KOPT-K1 (cell line): Measurements from ENCODE around the gene SLC25A42.
"Not testable (repeated sequence)": the region's sequence is repeated elsewhere in the genome, so short reads cannot be mapped to it uniquely, and the experiment has no call there.

Source experiments
- H3K27ac ChIP-seq: fragments of 200-600 bp; sonication (generic); 2 replicates; pipeline ENCODE4 v1.5.1; 2016; ENCODE audit warnings: antibody characterized with exemption, mild to moderate bottlenecking, low read depth, low read length; ENCODE audit not compliant: poor library complexity, severe bottlenecking
- H3K36me3 ChIP-seq: fragments of 200-600 bp; sonication (generic); 2 replicates; pipeline ENCODE4 v1.5.1; 2017; ENCODE audit warnings: antibody characterized with exemption, mild to moderate bottlenecking, low read length, moderate library complexity; ENCODE audit not compliant: insufficient read depth
- H3K9me3 ChIP-seq: fragments of 200-600 bp; sonication (generic); 2 replicates; pipeline ENCODE4 v1.5.1; 2017; ENCODE audit warnings: antibody characterized with exemption, low read length, mild to moderate bottlenecking; ENCODE audit not compliant: insufficient read depth, poor library complexity, severe bottlenecking

SLC25A42 gene

GRCh38 chr19:19140476-19140875 lies 76.7 kb downstream of the SLC25A42 start:
- Histone ChIP-seq H3K9me3 (no peaks in the 10 kb centered on the region), H3K27ac (no peak overlapping the region), H3K36me3 (no peaks in the 10 kb centered on the region)

- Histone ChIP-seq H3K27ac (no peak overlapping the region), H3K9me3 (no peaks in the 10 kb centered on the region), H3K36me3 (peaks cover 8% of the 10 kb centered on the region; the same call in 1 of the 2 replicates)
These were observed 78.6 kb downstream of the SLC25A42 start for GRCh38 chr19:19142347-19142746.

GRCh38 chr19:19145281-19145680 lies 81.5 kb downstream of the SLC25A42 start:
- H3K36me3 ChIP-seq: peaks cover 15% of the 10 kb centered on the region; the same call in 1 of the 2 replicates
- H3K9me3 ChIP-seq: no peaks in the 10 kb centered on the region
- no peak overlapping the region for H3K27ac ChIP-seq

GRCh38 chr19:19145684-19146608 lies 82.2 kb downstream of the SLC25A42 start:
- peaks cover 15% of the 10 kb centered on the region; the same call in 1 of the 2 replicates for H3K36me3 ChIP-seq
- no peak overlapping the region for H3K27ac ChIP-seq

DNA sequence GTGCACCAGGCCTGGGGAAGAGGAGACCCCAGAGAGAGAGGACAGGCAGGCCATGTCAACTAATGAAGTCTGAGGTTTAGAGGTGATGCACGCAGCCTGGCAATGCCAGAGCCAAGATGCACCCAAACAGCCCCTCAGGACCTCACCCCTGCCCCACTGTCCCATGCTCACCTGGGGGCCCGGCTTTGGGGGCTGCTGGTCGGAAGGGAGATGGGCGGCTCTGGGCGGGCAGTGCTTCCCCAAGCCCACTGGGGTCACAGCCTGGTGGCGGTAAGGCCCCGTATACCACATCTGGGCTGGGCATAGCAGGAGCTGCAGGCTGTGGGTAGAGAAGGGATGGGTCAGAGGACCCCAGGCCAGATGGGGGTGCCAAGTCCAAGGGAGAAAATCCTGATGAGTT lies 83.1 kb downstream of the SLC25A42 start:
- Histone ChIP-seq H3K9me3 (no peaks in the 10 kb centered on the region), H3K36me3 (peaks cover 15% of the 10 kb centered on the region; the same call in 1 of the 2 replicates), H3K27ac (no peak overlapping the region)

More at GRCh38 chr19:19145684-19146608, 82.2 kb downstream of the SLC25A42 start:
- no peaks in the 10 kb centered on the region for H3K9me3 ChIP-seq

GRCh38 chr19:19147344-19147743 lies 83.5 kb downstream of the SLC25A42 start:
- Histone ChIP-seq H3K27ac (no peak overlapping the region), H3K9me3 (no peaks in the 10 kb centered on the region), H3K36me3 (peaks cover 15% of the 10 kb centered on the region; the same call in 1 of the 2 replicates)

- H3K36me3 ChIP-seq: peaks cover 15% of the 10 kb centered on the region; the same call in 1 of the 2 replicates
- not testable (repeated sequence) for H3K9me3 ChIP-seq, H3K27ac ChIP-seq
These were observed 84.7 kb downstream of the SLC25A42 start for GRCh38 chr19:19148504-19148903.

DNA sequence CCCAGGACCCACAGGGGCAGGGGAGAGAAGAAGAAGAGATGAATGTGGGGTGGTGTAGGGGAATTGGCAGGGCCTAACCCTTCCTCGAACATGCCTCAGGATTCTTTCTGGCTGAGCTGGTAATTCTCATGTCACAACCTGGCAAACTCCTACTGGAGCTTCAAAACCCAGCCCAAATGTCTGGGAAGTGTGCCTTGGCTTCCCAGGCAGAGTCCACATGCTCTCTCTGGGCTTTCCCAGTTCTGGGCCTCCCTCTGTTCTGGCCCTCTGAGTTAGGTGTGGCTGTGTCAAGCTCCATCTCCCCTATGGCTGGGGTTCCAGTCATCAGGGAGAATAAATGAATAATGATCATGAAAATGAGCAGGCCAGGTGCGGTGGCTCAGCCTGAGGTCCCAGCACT lies 85.6 kb downstream of the SLC25A42 start:
- peaks cover 15% of the 10 kb centered on the region; the same call in 1 of the 2 replicates for H3K36me3 ChIP-seq
- no peaks in the 10 kb centered on the region for H3K9me3 ChIP-seq
- H3K27ac ChIP-seq: no peak overlapping the region

DNA sequence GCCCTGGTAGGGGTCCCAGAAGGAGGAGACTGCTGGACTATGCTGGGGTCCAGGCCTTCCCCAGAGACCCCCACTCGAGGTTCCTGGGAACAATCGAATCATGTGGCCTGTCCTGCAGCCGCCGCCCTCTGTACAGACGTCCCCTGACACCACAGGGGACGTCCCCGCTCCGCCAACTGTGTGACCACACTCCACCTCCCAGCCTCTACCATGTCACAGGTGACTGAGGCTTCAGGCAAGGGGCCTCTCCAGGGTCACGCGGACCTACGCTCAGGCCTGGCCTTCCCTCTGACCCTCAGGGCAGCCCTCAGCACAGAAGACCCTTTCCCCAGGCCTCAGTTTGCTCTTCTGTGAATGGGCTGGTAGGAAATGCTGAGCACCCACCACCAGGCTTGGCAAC lies 87.6 kb downstream of the SLC25A42 start:
- Histone ChIP-seq H3K9me3 (no peaks in the 10 kb centered on the region), H3K36me3 (peaks cover 15% of the 10 kb centered on the region; the same call in 1 of the 2 replicates), H3K27ac (no peak overlapping the region)

- H3K27ac ChIP-seq: no peak overlapping the region
- peaks cover 2% of the 10 kb centered on the region; the same call in 1 of the 2 replicates for H3K36me3 ChIP-seq
- no peaks in the 10 kb centered on the region for H3K9me3 ChIP-seq
These were observed 89.0 kb downstream of the SLC25A42 start for GRCh38 chr19:19152668-19153384.

DNA sequence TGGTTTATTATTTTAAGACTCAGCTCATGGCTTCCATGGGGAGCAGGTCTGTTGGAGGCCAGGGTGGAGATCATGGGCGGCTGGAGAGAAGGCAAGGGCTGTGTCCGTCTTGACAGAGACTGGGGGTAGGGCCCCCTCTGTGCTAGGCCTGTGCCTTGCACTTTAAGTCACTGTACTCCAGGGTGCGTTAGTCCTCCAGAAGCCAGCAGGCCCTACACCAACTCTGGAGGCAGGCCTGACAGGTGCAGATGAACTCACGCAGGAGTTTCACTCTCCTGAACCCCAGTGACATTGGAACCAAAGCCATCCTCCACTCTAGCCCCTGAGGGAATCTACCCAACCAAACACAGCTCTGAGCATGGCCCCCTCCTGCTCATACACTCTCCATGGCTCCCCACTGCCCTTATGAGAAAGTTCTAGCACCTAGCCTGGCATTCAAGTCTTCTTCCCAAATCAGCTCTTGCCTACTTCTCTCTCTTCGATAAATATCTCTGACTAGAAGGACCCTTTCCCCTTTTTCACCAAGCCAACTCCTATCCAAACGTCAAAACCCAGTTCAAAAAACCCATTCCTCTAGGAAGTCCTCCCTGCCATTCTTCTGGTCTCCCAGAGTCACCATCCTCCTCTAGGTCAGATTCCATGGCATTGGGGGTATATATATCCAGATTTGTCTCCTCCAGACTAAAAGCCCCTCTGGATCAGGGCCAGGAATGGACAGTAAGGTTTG lies 91.1 kb downstream of the SLC25A42 start:
- H3K9me3 ChIP-seq: no peaks in the 10 kb centered on the region
- no peaks in the 10 kb centered on the region for H3K36me3 ChIP-seq
- H3K27ac ChIP-seq: no peak overlapping the region

DNA sequence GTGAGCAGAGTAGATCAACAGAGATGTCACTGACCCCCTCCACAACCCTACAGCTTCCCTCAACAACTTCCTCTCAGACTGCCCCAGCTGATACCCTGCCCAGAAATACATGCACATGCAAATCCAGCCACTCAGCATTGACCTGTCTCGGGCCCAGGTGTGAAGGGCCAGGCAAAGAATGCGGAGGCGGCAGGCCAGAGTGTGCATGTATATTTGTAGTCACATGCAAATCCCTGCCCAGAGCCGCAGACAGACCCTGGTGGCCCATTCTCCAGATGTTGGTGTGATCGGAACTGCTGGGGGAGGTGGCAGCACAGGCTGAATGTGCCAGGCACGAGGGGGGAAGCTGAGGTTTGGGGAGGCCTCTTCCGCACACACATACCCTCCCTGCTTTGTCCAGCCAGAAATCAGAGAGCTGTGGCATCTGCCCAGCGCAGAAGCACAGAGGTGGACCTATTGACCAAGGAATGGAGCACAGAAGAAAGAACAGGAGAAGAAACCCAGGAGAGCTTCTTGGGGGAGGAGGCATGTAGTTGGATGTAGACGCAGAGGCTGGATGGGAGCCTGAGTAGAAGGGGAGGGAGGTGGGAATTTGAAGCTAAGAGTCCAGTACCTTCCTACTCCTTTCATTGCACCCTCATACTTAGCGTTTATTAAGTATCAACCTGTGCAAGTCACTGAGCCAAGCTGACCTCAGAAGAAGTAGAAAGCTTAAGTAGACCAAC lies 91.9 kb downstream of the SLC25A42 start:
- Histone ChIP-seq H3K27ac (no peak overlapping the region), H3K36me3 (no peaks in the 10 kb centered on the region), H3K9me3 (no peaks in the 10 kb centered on the region)

DNA sequence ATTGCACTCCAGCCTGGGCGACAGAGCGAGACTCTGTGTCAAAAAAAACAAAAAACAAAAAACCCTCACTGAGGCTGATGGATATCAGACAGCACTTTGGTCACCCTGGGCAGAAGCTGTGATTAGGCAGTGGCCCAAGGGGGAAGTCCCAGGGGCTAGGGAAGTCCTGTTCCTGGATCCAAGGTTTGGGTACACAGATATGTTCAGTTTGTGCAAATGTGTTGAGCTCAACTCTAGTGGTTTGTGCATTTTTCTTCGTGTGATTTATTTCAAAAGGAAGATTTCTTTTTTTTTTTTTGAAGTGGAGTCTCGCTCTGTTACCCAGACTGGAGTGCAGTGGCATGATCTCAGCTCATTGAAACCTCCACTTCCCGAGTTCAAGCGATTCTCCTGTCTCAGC lies 94.0 kb downstream of the SLC25A42 start:
- Histone ChIP-seq H3K36me3 (no peaks in the 10 kb centered on the region), H3K9me3 (no peaks in the 10 kb centered on the region), H3K27ac (no peak overlapping the region)

GRCh38 chr19:19159534-19159933 lies 95.7 kb downstream of the SLC25A42 start:
- Histone ChIP-seq H3K9me3 (no peaks in the 10 kb centered on the region), H3K36me3 (no peaks in the 10 kb centered on the region), H3K27ac (no peak overlapping the region)
